Panc1 (cell line): Measurements from ENCODE around the gene WWOX. TPM values are rescaled to one million over a fixed set of nuclear protein-coding genes. Genes with fewer than 3 reads are reported as not detected.

ENCODE experiments used
- ATAC-seq: fragments of 200-7000 bp; cut with Tn5 transposase; 2 replicates; pipeline ENCODE4 v1.9.1; 2020; ENCODE audit warnings: mild to moderate bottlenecking, moderate library complexity
- BruUV-seq: library from RNA; stranded (reverse); fragments of 400-500 nt; replicated peaks from 2 replicates; lab custom pipeline; 2021; lab: Mats Ljungman, UMichigan
- CTCF ChIA-PET: fragments of 300-600 bp; sonication (Branson Sonifier 250); formaldehyde crosslinking; loops from one replicate; lab custom pipeline; 2022; ENCODE audit warnings: antibody characterized with exemption; lab: Charles Lee
- POLR2A ChIA-PET: fragments of 300-600 bp; sonication (Branson Sonifier 250); formaldehyde crosslinking; loops from one replicate; lab custom pipeline; 2022; ENCODE audit warnings: antibody characterized with exemption; lab: Charles Lee
- DNase-seq: peaks from one replicate; pipeline ENCODE4 v3.0.0-alpha.2; 2010; ENCODE audit warnings: low read depth, low spot score
- H3K27ac ChIP-seq: 2 replicates; pipeline ENCODE4 v1.5.1; 2011; ENCODE audit warnings: mild to moderate bottlenecking, low read length, inconsistent platforms
- H3K27me3 ChIP-seq: fragments of 200-500 bp; sonication (Bioruptor generic); 2 replicates; pipeline ENCODE4 v1.6.0; 2014; ENCODE audit warnings: low read length, inconsistent platforms; ENCODE audit not compliant: control insufficient read depth, insufficient read depth
- H3K36me3 ChIP-seq: fragments of 200-500 bp; sonication (Bioruptor generic); 2 replicates; pipeline ENCODE4 v1.5.1; 2014; ENCODE audit warnings: inconsistent platforms, mild to moderate bottlenecking, low read length, moderate library complexity; ENCODE audit not compliant: control insufficient read depth, insufficient read depth
- H3K4me1 ChIP-seq: 2 replicates; pipeline ENCODE4 v1.5.1; 2011; ENCODE audit warnings: inconsistent platforms, mild to moderate bottlenecking, low read length, moderate library complexity; ENCODE audit not compliant: control insufficient read depth, insufficient read depth
- H3K4me3 ChIP-seq, 2 experiments: 2 replicates each; pipeline ENCODE4 v1.5.1; 2011 to 2012; ENCODE audit warnings: low read depth in 2 of 2, low read length in 2 of 2, mild to moderate bottlenecking in 2 of 2, inconsistent platforms in 1 of 2, moderate library complexity in 1 of 2
- H3K9me3 ChIP-seq: fragments of 200-500 bp; sonication (Bioruptor generic); 2 replicates; pipeline ENCODE4 v1.5.1; 2014; ENCODE audit warnings: low read depth, mild to moderate bottlenecking, inconsistent platforms, low read length, moderate library complexity; ENCODE audit not compliant: control insufficient read depth, insufficient read depth
- POLR2AphosphoS5 ChIP-seq: IDR thresholded peaks from 2 replicates; pipeline ENCODE4 v1.6.1; 2012; ENCODE audit warnings: mild to moderate bottlenecking, low read depth, low read length, moderate library complexity
- SIN3A ChIP-seq: IDR thresholded peaks from 2 replicates; pipeline ENCODE4 v1.6.1; 2012; ENCODE audit warnings: low read depth, mild to moderate bottlenecking, low read length, moderate library complexity, borderline replicate concordance; ENCODE audit not compliant: insufficient read depth
- TCF7L2 ChIP-seq: IDR thresholded peaks from 2 replicates; pipeline ENCODE4 v1.6.1; 2011; ENCODE audit warnings: mild to moderate bottlenecking, low read depth, low read length, inconsistent platforms
- in situ Hi-C: cut with HindIII; loops from 2 replicates; pipeline ENCODE4 v1.10.0; 2016; ENCODE audit warnings: low sequenced_read_pairs, low pct_unique_long_range_greater_than_20kb
- intact Hi-C: fragments of 100-400 bp; cut with micrococcal nuclease; formaldehyde crosslinking; loops from one replicate; pipeline ENCODE4 v1.10.0; 2022; ENCODE audit not compliant: unreplicated experiment
- total RNA-seq: library from RNA; stranded (reverse); gene quantifications from one replicate; pipeline ENCODE4 v1.2.1, GENCODE V29; 2021; ENCODE audit not compliant: unreplicated experiment
- TF ChIP-seq, protein P1 (sequence below): fragments of 450-650 bp; IDR thresholded peaks from 2 replicates; pipeline ENCODE4 v1.5.1; 2017; ENCODE audit warnings: mild to moderate bottlenecking
- TF ChIP-seq, protein P2 (sequence below), 2 experiments: IDR thresholded peaks; 2 replicates each; pipeline ENCODE4 v1.6.1; 2011 to 2012; ENCODE audit warnings: low read depth in 2 of 2, control low read depth in 1 of 2, low read length in 1 of 2, mild to moderate bottlenecking in 1 of 2, moderate library complexity in 1 of 2; ENCODE audit not compliant: insufficient read depth in 1 of 2

Gene WWOX
- total RNA-seq, 1 experiment from 2014 or later, result 12.5 TPM

- BruUV-seq, result no TSS peak
- in situ Hi-C loops, result no loop called here
- no peaks in the 10 kb centered on the region; the same call in 1 of the 2 replicates for H3K36me3 ChIP-seq
- H3K27me3 ChIP-seq, result no peaks in the 10 kb centered on the region
- no peak for DNase-seq
- ChIA-PET CTCF (no interaction called here), POLR2A (no interaction called here)
- intact Hi-C loops, result no loop called here
- no peak overlapping the region for H3K4me3 ChIP-seq
- no peaks in the 10 kb centered on the region for H3K4me1 ChIP-seq
- H3K9me3 ChIP-seq, result no peaks in the 10 kb centered on the region
- ATAC-seq, result no peak
- no peak for TF ChIP-seq TCF7L2
- TF ChIP-seq, protein P1, sequence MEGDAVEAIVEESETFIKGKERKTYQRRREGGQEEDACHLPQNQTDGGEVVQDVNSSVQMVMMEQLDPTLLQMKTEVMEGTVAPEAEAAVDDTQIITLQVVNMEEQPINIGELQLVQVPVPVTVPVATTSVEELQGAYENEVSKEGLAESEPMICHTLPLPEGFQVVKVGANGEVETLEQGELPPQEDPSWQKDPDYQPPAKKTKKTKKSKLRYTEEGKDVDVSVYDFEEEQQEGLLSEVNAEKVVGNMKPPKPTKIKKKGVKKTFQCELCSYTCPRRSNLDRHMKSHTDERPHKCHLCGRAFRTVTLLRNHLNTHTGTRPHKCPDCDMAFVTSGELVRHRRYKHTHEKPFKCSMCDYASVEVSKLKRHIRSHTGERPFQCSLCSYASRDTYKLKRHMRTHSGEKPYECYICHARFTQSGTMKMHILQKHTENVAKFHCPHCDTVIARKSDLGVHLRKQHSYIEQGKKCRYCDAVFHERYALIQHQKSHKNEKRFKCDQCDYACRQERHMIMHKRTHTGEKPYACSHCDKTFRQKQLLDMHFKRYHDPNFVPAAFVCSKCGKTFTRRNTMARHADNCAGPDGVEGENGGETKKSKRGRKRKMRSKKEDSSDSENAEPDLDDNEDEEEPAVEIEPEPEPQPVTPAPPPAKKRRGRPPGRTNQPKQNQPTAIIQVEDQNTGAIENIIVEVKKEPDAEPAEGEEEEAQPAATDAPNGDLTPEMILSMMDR, result no peak
- no peak for TF ChIP-seq SIN3A
- no peak for TF ChIP-seq POLR2AphosphoS5
- TF ChIP-seq, protein P2, sequence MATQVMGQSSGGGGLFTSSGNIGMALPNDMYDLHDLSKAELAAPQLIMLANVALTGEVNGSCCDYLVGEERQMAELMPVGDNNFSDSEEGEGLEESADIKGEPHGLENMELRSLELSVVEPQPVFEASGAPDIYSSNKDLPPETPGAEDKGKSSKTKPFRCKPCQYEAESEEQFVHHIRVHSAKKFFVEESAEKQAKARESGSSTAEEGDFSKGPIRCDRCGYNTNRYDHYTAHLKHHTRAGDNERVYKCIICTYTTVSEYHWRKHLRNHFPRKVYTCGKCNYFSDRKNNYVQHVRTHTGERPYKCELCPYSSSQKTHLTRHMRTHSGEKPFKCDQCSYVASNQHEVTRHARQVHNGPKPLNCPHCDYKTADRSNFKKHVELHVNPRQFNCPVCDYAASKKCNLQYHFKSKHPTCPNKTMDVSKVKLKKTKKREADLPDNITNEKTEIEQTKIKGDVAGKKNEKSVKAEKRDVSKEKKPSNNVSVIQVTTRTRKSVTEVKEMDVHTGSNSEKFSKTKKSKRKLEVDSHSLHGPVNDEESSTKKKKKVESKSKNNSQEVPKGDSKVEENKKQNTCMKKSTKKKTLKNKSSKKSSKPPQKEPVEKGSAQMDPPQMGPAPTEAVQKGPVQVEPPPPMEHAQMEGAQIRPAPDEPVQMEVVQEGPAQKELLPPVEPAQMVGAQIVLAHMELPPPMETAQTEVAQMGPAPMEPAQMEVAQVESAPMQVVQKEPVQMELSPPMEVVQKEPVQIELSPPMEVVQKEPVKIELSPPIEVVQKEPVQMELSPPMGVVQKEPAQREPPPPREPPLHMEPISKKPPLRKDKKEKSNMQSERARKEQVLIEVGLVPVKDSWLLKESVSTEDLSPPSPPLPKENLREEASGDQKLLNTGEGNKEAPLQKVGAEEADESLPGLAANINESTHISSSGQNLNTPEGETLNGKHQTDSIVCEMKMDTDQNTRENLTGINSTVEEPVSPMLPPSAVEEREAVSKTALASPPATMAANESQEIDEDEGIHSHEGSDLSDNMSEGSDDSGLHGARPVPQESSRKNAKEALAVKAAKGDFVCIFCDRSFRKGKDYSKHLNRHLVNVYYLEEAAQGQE (IDR thresholded peaks at IDR 0.05; ENCODE audit: insufficient read depth in 1 of 2, low read depth in 2 of 2, low read length in 1 of 2), result no peak
- H3K27ac ChIP-seq, result no peak overlapping the region
These were observed 1105.0 kb downstream of the WWOX start for GRCh38 chr16:79204486-79204885.

GRCh38 chr16:79206889-79207288, 1107.4 kb downstream of the WWOX start:
- DNase-seq (no peak), ATAC-seq (no peak)
- no TSS peak for BruUV-seq
- in situ Hi-C loops, result no loop called here
- Histone ChIP-seq H3K27me3 (no peaks in the 10 kb centered on the region), H3K36me3 (no peaks in the 10 kb centered on the region; the same call in 1 of the 2 replicates), H3K27ac (no peak overlapping the region), H3K4me1 (no peaks in the 10 kb centered on the region), H3K4me3 (no peak overlapping the region), H3K9me3 (no peaks in the 10 kb centered on the region)
- TF ChIP-seq, protein P2 (IDR thresholded peaks at IDR 0.05; ENCODE audit: insufficient read depth in 1 of 2, low read depth in 2 of 2, low read length in 1 of 2), result no peak
- TF ChIP-seq TCF7L2 (no peak), POLR2AphosphoS5 (no peak), SIN3A (no peak)
- TF ChIP-seq, protein P1, result no peak
- CTCF ChIA-PET, result no interaction called here
- POLR2A ChIA-PET, result no interaction called here
- intact Hi-C loops, result no loop called here
